Smooth muscle cell (in vitro differentiated cells): ENCODE results near the gene MTG1. TPM values are rescaled to one million over a fixed set of nuclear protein-coding genes. Genes with fewer than 3 reads are reported as not detected.

Experiments used
- DNase-seq: peaks from one replicate; lab custom pipeline; 2025; ENCODE audit not compliant: unreplicated experiment; lab: John Stamatoyannopoulos, UW
- H2AFZ ChIP-seq: fragments of 200-600 bp; sonication (generic); 2 replicates; pipeline ENCODE4 v1.6.0; 2016; ENCODE audit warnings: antibody characterized with exemption, low read depth, mild to moderate bottlenecking
- H3F3A ChIP-seq: fragments of 200-600 bp; sonication (generic); 2 replicates; pipeline ENCODE4 v1.6.0; 2017; ENCODE audit warnings: antibody characterized with exemption, low read depth
- H3K27ac ChIP-seq: fragments of 200-600 bp; sonication (generic); 2 replicates; pipeline ENCODE4 v1.5.1; 2016; ENCODE audit warnings: low read depth, mild to moderate bottlenecking
- H3K27me3 ChIP-seq: fragments of 200-600 bp; sonication (generic); 2 replicates; pipeline ENCODE4 v1.6.1; 2016; ENCODE audit warnings: low read depth, mild to moderate bottlenecking
- H3K36me3 ChIP-seq: fragments of 200-600 bp; sonication (generic); 2 replicates; pipeline ENCODE4 v1.5.1; 2016; ENCODE audit warnings: low read depth
- H3K4me1 ChIP-seq: fragments of 200-600 bp; sonication (generic); 2 replicates; pipeline ENCODE4 v1.5.1; 2016; ENCODE audit warnings: low read depth
- H3K4me2 ChIP-seq: fragments of 200-600 bp; sonication (generic); 2 replicates; pipeline ENCODE4 v1.6.0; 2016; ENCODE audit warnings: mild to moderate bottlenecking
- H3K4me3 ChIP-seq: fragments of 200-600 bp; sonication (generic); 2 replicates; pipeline ENCODE4 v1.5.1; 2016; ENCODE audit warnings: mild to moderate bottlenecking
- H3K79me2 ChIP-seq: fragments of 200-600 bp; sonication (generic); 2 replicates; pipeline ENCODE4 v1.6.0; 2016; ENCODE audit warnings: low read depth, mild to moderate bottlenecking
- H3K9ac ChIP-seq: fragments of 200-600 bp; sonication (generic); 2 replicates; pipeline ENCODE4 v1.6.0; 2016; ENCODE audit warnings: low read depth
- H3K9me3 ChIP-seq: fragments of 200-600 bp; sonication (generic); replicated peaks from 2 replicates; pipeline ENCODE4 v1.5.1; 2016; ENCODE audit warnings: low read depth
- H4K20me1 ChIP-seq: fragments of 200-600 bp; sonication (generic); 2 replicates; pipeline ENCODE4 v1.6.0; 2016; ENCODE audit warnings: low read depth
- WGBS: methylation state at CpG from one replicate; pipeline ENCODE4 v1.1.7; 2016; ENCODE audit warnings: low lambda C conversion rate; 5-methylcytosine and 5-hydroxymethylcytosine counted together
- polyA plus RNA-seq: library from polyadenylated mRNA; unstranded; fragments of >200 nt; fragmentation: Nextera tagmentation; extraction: Ambion mirVana; gene quantifications from 2 replicates; pipeline ENCODE4 v1.2.1, GENCODE V29; 2016
- total RNA-seq: library from RNA; depleted of rRNA; stranded (reverse); fragments of >200 nt; gene quantifications from 2 replicates; pipeline ENCODE4 v1.2.3, GENCODE V29; 2014
- TF ChIP-seq, protein P1 (sequence below): fragments of 200-600 bp; sonication (generic); IDR thresholded peaks from 2 replicates; pipeline ENCODE4 v1.5.1; 2017; ENCODE audit warnings: borderline replicate concordance, mild to moderate bottlenecking, antibody characterized with exemption; ENCODE audit not compliant: insufficient read depth, poor library complexity, severe bottlenecking

MTG1 gene
- total and polyA plus RNA-seq, 2 experiments from 2014 or later, result 20.6 to 53.5 TPM

DNA sequence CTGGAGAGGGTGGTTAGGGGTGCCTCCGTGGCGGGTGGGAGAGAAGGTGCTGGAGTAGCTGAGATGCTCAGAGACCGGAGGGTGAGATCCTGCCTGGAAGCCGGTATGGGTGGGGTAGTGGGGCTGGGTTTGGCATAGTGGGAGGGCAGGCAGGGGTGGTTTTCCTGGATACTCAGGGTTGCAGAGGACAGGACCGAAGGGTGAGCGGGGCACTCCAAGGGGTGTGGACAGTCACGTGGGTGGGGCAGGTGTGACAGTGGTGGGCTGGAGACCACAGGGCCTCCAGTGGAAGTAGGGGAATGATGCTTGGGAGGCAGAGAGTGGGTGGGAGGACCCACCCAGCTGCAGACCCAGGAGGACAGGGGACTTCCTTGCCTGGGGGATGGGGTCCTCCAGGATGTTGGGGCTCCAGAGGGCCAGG is 61.7 kb downstream of the MTG1 start:
- Histone ChIP-seq H3K36me3 (no peaks in the 10 kb centered on the region), H3K9me3 (no peaks in the 10 kb centered on the region), H3K9ac (no peak overlapping the region), H4K20me1 (no peaks in the 10 kb centered on the region), H3K4me3 (no peak overlapping the region), H3K4me2 (no peak overlapping the region), H2AFZ (no peak overlapping the region), H3K4me1 (no peaks in the 10 kb centered on the region), H3K27ac (no peak overlapping the region), H3K79me2 (no peaks in the 10 kb centered on the region), H3F3A (no peaks in the 10 kb centered on the region), H3K27me3 (no peaks in the 10 kb centered on the region)
- WGBS, result 92% methylated on average over 7 of the region's 7 CpGs
- DNase-seq, result no peak
- TF ChIP-seq, protein P1, sequence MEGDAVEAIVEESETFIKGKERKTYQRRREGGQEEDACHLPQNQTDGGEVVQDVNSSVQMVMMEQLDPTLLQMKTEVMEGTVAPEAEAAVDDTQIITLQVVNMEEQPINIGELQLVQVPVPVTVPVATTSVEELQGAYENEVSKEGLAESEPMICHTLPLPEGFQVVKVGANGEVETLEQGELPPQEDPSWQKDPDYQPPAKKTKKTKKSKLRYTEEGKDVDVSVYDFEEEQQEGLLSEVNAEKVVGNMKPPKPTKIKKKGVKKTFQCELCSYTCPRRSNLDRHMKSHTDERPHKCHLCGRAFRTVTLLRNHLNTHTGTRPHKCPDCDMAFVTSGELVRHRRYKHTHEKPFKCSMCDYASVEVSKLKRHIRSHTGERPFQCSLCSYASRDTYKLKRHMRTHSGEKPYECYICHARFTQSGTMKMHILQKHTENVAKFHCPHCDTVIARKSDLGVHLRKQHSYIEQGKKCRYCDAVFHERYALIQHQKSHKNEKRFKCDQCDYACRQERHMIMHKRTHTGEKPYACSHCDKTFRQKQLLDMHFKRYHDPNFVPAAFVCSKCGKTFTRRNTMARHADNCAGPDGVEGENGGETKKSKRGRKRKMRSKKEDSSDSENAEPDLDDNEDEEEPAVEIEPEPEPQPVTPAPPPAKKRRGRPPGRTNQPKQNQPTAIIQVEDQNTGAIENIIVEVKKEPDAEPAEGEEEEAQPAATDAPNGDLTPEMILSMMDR, result no peak

GRCh38 chr10:133456041-133456951 is 62.3 kb downstream of the MTG1 start:
- Histone ChIP-seq H3K27me3 (no peaks in the 10 kb centered on the region), H3K9me3 (peaks cover 3% of the 10 kb centered on the region), H3K4me3 (no peak overlapping the region), H3K4me1 (no peaks in the 10 kb centered on the region), H3K9ac (no peak overlapping the region), H3F3A (no peaks in the 10 kb centered on the region), H3K36me3 (no peaks in the 10 kb centered on the region), H3K27ac (no peak overlapping the region), H3K4me2 (no peak overlapping the region), H2AFZ (no peak overlapping the region), H3K79me2 (no peaks in the 10 kb centered on the region), H4K20me1 (no peaks in the 10 kb centered on the region)
- TF ChIP-seq, protein P1, result no peak
- no peak for DNase-seq
- 87% methylated on average over 38 of the region's 46 CpGs for WGBS

DNA sequence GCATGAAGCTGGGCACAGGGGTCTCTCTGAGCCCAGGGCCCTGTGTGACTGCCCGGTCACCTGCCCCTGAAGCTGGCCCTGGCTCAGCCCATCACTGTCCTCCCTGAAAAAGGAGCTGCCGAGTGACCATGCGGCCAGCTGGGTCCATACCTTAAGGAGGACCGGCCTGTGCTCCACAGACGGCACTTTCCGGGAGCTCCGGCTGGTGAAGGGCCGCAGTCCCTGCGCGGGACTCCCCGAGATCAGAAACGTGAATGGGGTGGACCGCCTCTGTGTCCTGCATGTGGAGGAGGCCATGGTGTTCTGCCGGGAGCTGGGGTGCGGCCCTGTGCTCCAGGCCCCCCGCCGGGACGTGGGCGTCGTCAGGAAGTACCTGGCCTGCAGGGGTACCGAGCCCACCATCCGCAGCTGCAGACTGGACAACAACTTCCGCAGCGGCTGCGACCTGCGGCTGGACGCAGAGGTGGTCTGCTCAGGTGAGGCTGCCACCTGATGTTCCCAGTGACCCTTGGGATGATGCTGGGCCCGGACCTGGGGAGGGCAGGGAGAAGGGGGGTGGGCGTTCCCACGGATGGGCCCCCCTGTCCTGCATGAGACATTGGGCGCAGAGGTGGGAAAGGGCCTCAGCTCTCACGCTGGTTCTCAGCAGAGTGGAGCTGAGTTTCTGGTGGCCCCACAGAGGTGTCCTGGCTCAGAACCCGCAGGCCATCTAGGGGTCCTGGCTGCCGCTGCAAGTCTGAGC is 63.3 kb downstream of the MTG1 start:
- Histone ChIP-seq H3K79me2 (no peaks in the 10 kb centered on the region), H4K20me1 (no peaks in the 10 kb centered on the region)
- 90% methylated on average over 34 of the region's 34 CpGs for WGBS

More for the DNA sequence above, 63.3 kb downstream of the MTG1 start:
- Histone ChIP-seq H3K4me3 (no peak overlapping the region), H2AFZ (no peak overlapping the region), H3F3A (no peaks in the 10 kb centered on the region), H3K4me2 (no peak overlapping the region), H3K27ac (no peak overlapping the region), H3K36me3 (no peaks in the 10 kb centered on the region), H3K4me1 (no peaks in the 10 kb centered on the region), H3K9ac (no peak overlapping the region), H3K9me3 (peaks cover 5% of the 10 kb centered on the region), H3K27me3 (no peaks in the 10 kb centered on the region)
- no peak for DNase-seq
- TF ChIP-seq, protein P1, result no peak
